Uterus (tissue), 2 donors: ENCODE results near the gene BST1.

Experiments used
- POLR2A ChIP-seq, 2 donors: fragments of 450-650 bp; IDR thresholded peaks; one replicate each; pipeline ENCODE4 v1.6.1; 2016; ENCODE audit warnings: antibody characterized with exemption in 2 of 2, mild to moderate bottlenecking in 1 of 2, moderate library complexity in 1 of 2
- TF ChIP-seq, protein P1 (sequence below), 4 experiments: fragments of 200-600 bp in 2 of 4; fragments of 450-650 bp in 2 of 4; sonication (generic) in 2 of 4; IDR thresholded peaks; one replicate each; pipeline ENCODE4 v1.5.1; 2016 to 2019; ENCODE audit warnings: antibody characterized with exemption in 4 of 4, mild to moderate bottlenecking in 2 of 4, moderate library complexity in 1 of 4

- TF ChIP-seq, protein P1, sequence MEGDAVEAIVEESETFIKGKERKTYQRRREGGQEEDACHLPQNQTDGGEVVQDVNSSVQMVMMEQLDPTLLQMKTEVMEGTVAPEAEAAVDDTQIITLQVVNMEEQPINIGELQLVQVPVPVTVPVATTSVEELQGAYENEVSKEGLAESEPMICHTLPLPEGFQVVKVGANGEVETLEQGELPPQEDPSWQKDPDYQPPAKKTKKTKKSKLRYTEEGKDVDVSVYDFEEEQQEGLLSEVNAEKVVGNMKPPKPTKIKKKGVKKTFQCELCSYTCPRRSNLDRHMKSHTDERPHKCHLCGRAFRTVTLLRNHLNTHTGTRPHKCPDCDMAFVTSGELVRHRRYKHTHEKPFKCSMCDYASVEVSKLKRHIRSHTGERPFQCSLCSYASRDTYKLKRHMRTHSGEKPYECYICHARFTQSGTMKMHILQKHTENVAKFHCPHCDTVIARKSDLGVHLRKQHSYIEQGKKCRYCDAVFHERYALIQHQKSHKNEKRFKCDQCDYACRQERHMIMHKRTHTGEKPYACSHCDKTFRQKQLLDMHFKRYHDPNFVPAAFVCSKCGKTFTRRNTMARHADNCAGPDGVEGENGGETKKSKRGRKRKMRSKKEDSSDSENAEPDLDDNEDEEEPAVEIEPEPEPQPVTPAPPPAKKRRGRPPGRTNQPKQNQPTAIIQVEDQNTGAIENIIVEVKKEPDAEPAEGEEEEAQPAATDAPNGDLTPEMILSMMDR (IDR thresholded peaks at IDR 0.05) = no peak
- TF ChIP-seq POLR2A (IDR thresholded peaks at IDR 0.05) = no peak
These were observed 76.9 kb downstream of the BST1 start for GRCh38 chr4:15779809-15780208.
